GM10266 (cell line): ENCODE measurements around the gene UBR2.

ENCODE experiments used
- DNase-seq: peaks from one replicate; pipeline ENCODE4 v3.0.0; 2012; ENCODE audit errors: extremely low spot score
- TF ChIP-seq, protein P1 (sequence below): IDR thresholded peaks from 2 replicates; pipeline ENCODE4 v1.5.1; 2012; ENCODE audit warnings: mild to moderate bottlenecking, low read depth; ENCODE audit not compliant: control insufficient read depth, insufficient read depth; ENCODE audit errors: missing control alignments

The UBR2 gene

DNA sequence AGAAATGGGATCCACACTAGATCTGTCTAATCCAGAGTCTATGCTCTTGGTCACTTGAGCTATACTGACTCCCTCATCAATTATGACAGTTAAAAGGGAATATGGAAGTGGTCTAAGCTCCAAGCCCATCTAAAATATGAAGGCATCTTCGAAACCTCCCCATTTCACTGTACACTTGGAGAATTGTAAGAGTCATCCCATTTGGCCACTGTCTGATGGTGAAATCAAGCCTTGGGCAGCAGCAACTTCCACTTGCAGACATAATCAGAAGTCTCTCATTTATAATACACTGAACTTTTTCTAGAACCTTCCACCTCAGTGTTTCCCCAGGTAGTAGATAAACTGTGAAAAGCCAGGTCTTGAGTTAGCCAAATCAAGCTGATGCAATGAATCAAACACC is 26.3 kb upstream of the UBR2 start:
- TF ChIP-seq, protein P1, sequence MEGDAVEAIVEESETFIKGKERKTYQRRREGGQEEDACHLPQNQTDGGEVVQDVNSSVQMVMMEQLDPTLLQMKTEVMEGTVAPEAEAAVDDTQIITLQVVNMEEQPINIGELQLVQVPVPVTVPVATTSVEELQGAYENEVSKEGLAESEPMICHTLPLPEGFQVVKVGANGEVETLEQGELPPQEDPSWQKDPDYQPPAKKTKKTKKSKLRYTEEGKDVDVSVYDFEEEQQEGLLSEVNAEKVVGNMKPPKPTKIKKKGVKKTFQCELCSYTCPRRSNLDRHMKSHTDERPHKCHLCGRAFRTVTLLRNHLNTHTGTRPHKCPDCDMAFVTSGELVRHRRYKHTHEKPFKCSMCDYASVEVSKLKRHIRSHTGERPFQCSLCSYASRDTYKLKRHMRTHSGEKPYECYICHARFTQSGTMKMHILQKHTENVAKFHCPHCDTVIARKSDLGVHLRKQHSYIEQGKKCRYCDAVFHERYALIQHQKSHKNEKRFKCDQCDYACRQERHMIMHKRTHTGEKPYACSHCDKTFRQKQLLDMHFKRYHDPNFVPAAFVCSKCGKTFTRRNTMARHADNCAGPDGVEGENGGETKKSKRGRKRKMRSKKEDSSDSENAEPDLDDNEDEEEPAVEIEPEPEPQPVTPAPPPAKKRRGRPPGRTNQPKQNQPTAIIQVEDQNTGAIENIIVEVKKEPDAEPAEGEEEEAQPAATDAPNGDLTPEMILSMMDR = no peak
- no peak for DNase-seq

DNA sequence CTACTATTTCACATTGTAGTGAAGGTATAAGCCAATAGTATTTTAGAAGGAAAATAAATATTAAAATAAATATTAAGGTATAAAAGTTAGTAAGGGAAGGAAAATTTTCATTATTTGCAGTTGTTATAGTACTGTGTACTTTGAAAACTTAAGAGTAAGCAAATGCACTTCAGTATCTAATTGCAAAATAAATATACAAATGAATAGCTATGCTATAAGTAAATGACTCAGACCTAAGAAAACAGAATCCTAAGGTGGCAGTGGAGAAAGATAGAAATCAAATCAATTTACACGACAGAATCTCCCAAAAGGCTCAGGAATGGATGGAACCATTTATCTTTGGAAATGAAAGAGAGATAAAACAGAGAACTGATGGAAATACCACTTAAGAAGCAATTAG is 24.7 kb upstream of the UBR2 start:
- DNase-seq = no peak
- TF ChIP-seq, protein P1 = no peak

DNA sequence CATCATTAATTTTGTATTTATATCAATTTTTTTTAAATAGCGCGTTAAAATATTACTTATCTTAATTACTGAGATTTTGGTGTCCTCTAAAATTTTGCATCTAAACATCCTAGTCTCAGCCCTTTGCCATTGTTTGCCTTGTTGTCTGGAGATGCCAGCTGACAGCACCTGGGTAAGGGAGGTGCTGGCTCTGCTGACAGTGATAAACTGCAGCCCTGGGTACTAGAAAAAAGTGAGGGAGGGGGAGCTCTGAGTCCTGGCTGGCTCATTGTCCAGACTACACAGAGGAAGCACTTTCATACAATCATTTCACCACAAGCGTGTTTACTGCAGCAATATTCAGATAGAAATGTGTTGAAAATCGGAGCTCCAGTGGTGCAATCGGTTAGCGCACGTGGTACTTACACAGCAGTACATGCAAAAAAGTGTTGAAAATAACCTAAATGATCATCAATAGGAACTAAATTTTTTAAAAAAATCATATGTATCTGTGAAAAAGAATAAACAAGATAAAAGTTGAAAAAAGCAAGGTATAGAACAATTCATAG is 18.5 kb upstream of the UBR2 start:
- TF ChIP-seq, protein P1 = no peak
- DNase-seq = no peak

DNA sequence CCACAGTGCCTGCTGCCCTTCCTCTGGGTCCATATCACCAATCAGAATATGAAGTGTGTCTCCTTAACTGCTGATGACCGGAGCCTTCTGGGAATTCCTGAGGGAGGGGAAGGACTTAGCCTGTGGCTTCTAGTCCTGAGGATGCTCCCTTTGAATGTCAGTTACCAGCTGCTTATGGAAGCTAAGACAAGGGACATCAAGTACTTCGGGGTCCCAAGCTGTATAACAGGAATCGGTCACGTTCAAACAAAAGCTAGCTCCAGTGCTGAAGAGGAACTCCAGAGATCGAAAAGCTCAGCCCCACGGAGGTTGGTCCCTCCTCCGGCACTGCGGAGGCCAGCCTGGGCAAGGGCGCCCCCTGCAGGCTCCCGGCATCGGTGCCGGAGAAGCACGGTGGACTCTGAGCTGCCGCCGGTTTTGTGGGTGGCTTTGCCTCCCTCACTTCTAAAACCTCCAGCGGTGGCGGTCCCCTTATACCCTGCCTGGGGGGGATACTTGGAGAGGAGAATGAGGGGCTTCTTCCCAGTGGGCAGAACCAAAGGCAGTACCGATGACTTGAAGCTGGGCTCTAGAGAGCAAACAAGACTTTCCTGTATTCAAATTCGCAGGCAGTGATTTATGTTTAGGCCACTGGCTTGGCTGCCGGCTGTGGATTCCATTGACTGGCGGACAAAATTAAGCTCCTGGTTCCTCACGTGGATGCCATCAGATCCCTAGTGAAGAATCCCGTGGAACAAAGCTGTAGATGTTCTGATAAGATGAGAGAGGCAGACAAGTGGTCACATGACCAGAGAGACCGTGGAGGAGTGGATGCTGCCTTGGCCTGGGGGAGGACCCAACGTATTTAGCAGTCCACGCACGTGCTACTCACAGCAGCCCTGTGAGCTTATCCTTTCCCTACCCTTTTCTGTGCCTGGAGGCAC is 16.2 kb upstream of the UBR2 start:
- DNase-seq = peak; percentile 93
- TF ChIP-seq, protein P1 = peak; percentile 99

DNA sequence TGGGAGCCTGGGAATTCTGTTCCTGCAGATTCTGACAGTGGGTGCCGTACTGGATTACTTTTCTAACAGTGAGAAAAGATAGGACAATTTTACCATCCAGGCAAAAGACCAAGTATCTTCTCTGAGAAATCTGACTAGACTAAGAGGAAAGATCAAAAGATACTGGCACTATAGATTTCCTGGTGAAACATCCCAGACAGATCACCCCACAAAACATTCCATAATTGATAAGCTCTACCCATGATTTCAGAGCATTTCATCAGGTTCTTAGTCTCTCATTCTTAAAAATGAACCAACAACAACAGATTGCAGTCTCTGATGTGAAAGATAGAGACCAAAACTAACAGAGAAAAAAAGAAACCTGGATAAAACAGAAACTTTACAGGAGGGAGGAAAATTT is 13.6 kb upstream of the UBR2 start:
- no peak for DNase-seq
- TF ChIP-seq, protein P1 = no peak

DNA sequence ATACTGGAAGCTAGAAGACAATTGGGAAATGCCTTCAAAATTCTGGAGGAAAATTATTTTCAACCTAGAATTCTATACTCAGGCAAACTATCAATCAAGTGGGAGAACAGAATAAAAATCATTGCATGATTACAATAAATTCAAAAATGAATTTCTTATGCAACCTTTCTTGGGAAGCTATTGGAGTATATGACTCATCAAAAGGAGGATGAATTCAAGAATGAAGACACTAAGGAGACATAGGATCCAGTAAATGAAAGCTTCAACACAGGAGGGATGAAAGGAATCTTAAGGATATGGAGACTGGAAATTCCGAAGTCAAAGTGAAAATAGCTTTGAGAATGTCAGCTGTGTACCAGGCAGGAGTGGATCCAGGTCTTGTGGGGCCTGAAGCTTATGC is 12.6 kb upstream of the UBR2 start:
- TF ChIP-seq, protein P1 = no peak
- no peak for DNase-seq

DNA sequence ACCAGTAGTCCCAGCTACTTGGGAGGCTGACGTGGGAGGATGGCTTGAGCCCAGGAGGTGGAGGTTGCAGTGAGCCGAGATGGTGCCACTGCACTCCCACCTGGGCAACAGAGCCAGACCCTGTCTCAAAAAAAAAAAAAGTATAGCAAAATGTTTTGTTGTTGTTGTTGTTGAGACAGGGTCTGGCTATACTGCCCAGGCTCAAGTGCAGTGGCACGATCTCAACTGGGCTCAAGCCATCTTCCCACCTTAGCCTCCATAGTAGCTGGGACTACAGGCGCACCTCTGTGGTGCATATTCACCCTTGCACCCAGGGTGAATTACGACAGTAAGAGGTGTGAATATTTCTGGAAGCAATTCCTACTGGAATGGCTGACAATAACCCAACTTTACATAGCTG is 11.4 kb upstream of the UBR2 start:
- DNase-seq = no peak
- TF ChIP-seq, protein P1 = no peak
